Heart right ventricle (tissue), 16 donors: Measurements from ENCODE around the gene MIA2. TPM values are rescaled to one million over a fixed set of nuclear protein-coding genes. Genes with fewer than 3 reads are reported as not detected.
A peak's percentile ranks its signal among the peaks of the same experiment; 100 is the strongest.

Source experiments
- ATAC-seq, 8 donors: fragments of 200-7000 bp; cut with Tn5 transposase; one replicate each; pipeline ENCODE4 v1.9.1; 2020; ENCODE audit warnings: mild to moderate bottlenecking in 8 of 8, moderate library complexity in 8 of 8, moderate number of reproducible peaks in 1 of 8
- DNase-seq, 2 donors: peaks; one replicate each; pipeline ENCODE4 v3.0.0-alpha.2; 2020
- H3K27ac ChIP-seq, 10 donors: fragments of 200-600 bp; sonication (generic) in 2 of 10; one replicate each; pipeline versions ENCODE4 v1.5.0 to v1.8.0; 2020 to 2022; ENCODE audit warnings: mild to moderate bottlenecking in 3 of 10
- H3K27me3 ChIP-seq, 7 donors: fragments of 200-600 bp; one replicate each; pipeline ENCODE4 v1.8.0; 2021 to 2022; ENCODE audit warnings: mild to moderate bottlenecking in 2 of 7
- H3K36me3 ChIP-seq, 9 donors: fragments of 200-600 bp; sonication (generic) in 1 of 9; one replicate each; pipeline versions ENCODE4 v1.5.0 to v1.8.0; 2020 to 2022; ENCODE audit warnings: mild to moderate bottlenecking in 2 of 9
- H3K4me1 ChIP-seq, 9 donors: fragments of 200-600 bp; sonication (generic) in 1 of 9; one replicate each; pipeline versions ENCODE4 v1.5.0 to v1.8.0; 2020 to 2022; ENCODE audit warnings: mild to moderate bottlenecking in 4 of 9
- H3K4me3 ChIP-seq, 10 donors: fragments of 200-600 bp; sonication (generic) in 2 of 10; one replicate each; pipeline versions ENCODE4 v1.5.0 to v1.8.0; 2020 to 2022; ENCODE audit warnings: mild to moderate bottlenecking in 7 of 10, moderate library complexity in 2 of 10
- H3K9me3 ChIP-seq, 11 donors: fragments of 200-600 bp in 10 of 11; sonication (generic) in 2 of 11; one replicate each; pipeline versions ENCODE4 v1.5.0 to v1.8.0; 2013 to 2022; ENCODE audit warnings: mild to moderate bottlenecking in 2 of 11, control low read depth in 1 of 11, moderate library complexity in 1 of 11
- CTCF ChIP-seq, 9 donors: fragments of 200-600 bp; sonication (generic) in 2 of 9; IDR thresholded peaks; one replicate each; pipeline versions ENCODE4 v1.5.0 to v1.8.0; 2021 to 2022; ENCODE audit warnings: antibody characterized with exemption in 9 of 9, mild to moderate bottlenecking in 5 of 9, moderate library complexity in 1 of 9
- WGBS, 2 donors: extraction: QIAGEN DNeasy Blood & Tissue Kit; methylation state at CpG; one replicate each; pipeline ENCODE4 v1.1.7; 2013; ENCODE audit warnings: inconsistent platforms in 1 of 2; 5-methylcytosine and 5-hydroxymethylcytosine counted together
- intact Hi-C, 10 donors: fragments of 100-400 bp; cut with DNase I; formaldehyde crosslinking; loops; one replicate each; pipeline versions ENCODE4 v1.11.1 to v1.14.2; 2022
- polyA plus RNA-seq, 2 donors: library from polyadenylated mRNA; stranded (reverse); fragments of 200-250 nt; gene quantifications; one replicate each; pipeline ENCODE4 v1.2.3, GENCODE V29; 2013
- total RNA-seq, 10 donors: library from RNA; stranded (reverse); fragmentation: NEBNext Ultra II Directional in 3 of 10; extraction: Animal tissue kit (Norgen Biotek cat#: 25700) in 3 of 10; gene quantifications; one replicate each; pipeline versions ENCODE4 v1.2.1 to v1.2.4, GENCODE V29; 2021 to 2023
- donor health status: Arrhythmogenic right ventricular cardiomyopathy.
- donor health status: ischemic (EF 13 %, LVEDD 7.1; RV severe dilation, severe dysfunction).
- donor health status: healthy with polysubstance abuse.
- donor health status: DM: no; HTN: yes; CAD: no.
- donor health status: DM: no; HTN: no; CAD: no.
- donor health status: ischemic (EF 25% LVEDD 6.9; RV normal size, moderate dysfunction).
- donor health status: ischemic (EF 25% LVEDD 5.7; RV mildly dilated, moderate dysfunction).
- donor health status: healthy.
- donor health status: DM: yes; HTN: yes; CAD: no.
- donor health status: Ischemic cardiomyopathy.
- donor health status: ischemic (EF 35%, LVEDD 5.7; RV mildly dilated, moderate dysfunction).
- donor health status: nonischemic (EF 11% LVEDD 7.7; RV severe dilation, severe dysfunction).
- donor health status: DM: yes; HTN: yes; CAD: no.
- donor health status: PGD.
- donor health status: ischemic (EF 29% LVEDD 5.4; RV normal size, mild dysfunction).
- donor health status: nonischemic (EF 23%, LVEDD 6.1; RV moderate dilation, normal function).

MIA2 gene
- total and polyA plus RNA-seq, 12 donors = 8.0 to 34.6 (median 22.3) TPM

GRCh38 chr14:39374851-39375250 is 141.1 kb downstream of the MIA2 start:
- Histone ChIP-seq H3K27me3 (no peaks in the 10 kb centered on the region), H3K36me3 (peaks cover 0 to 13% (median 0%) of the 10 kb centered on the region in 9 donors), H3K9me3 (no peaks in the 10 kb centered on the region), H3K27ac (peak overlapping the region in 2 of 10 donors; percentile 2 to 18), H3K4me1 (peaks cover 0 to 15% (median 11%) of the 10 kb centered on the region in 9 donors), H3K4me3 (no peak overlapping the region)
- intact Hi-C loops = loop anchor here in 2 of 10 donors (5.0 to 10.0 kb wide), 3 partner anchors 200 to 273 kb away; partner anchors contain the start of genes PNN (in 1 of the 2), SEC23A (in 1 of the 2) and TRAPPC6B (in 1 of the 2)
- no peak for TF ChIP-seq CTCF (IDR thresholded peaks at IDR 0.05)
- ATAC-seq (peak in 1 of 8 donors; percentile 35), DNase-seq (no peak)

GRCh38 chr14:39376667-39377403 is 143.1 kb downstream of the MIA2 start:
- no peaks in the 10 kb centered on the region for H3K9me3 ChIP-seq
- DNase-seq = no peak
- H3K4me3 ChIP-seq = no peak overlapping the region
- TF ChIP-seq CTCF (IDR thresholded peaks at IDR 0.05) = no peak
- H3K4me1 ChIP-seq = peaks cover 0 to 15% (median 11%) of the 10 kb centered on the region in 9 donors
- 27 to 40% methylated on average over 4 of the region's 4 CpGs for WGBS, 2 donors
- peak in 5 of 8 donors; percentile 25 to 79 (median 37) for ATAC-seq
- no peaks in the 10 kb centered on the region for H3K27me3 ChIP-seq
- H3K27ac ChIP-seq = peak overlapping the region in 7 of 10 donors; percentile 22 to 69 (median 50)
- H3K36me3 ChIP-seq = no peaks in the 10 kb centered on the region
- intact Hi-C loops = loop anchor here in 2 of 10 donors (5.0 to 10.0 kb wide), 2 partner anchors 202 to 275 kb away; partner anchors contain the start of genes PNN (in 1 of the 2), SEC23A (in 1 of the 2) and TRAPPC6B (in 1 of the 2)

GRCh38 chr14:39381366-39381765 is 147.7 kb downstream of the MIA2 start:
- Histone ChIP-seq H3K36me3 (peaks cover 0 to 3% (median 0%) of the 10 kb centered on the region in 9 donors), H3K9me3 (no peaks in the 10 kb centered on the region), H3K4me3 (no peak overlapping the region), H3K27ac (no peak overlapping the region), H3K4me1 (peaks cover 0 to 24% (median 11%) of the 10 kb centered on the region in 9 donors), H3K27me3 (no peaks in the 10 kb centered on the region)
- DNase-seq (no peak), ATAC-seq (no peak)
- WGBS, 2 donors = 96% methylated on average over 4 of the region's 4 CpGs
- TF ChIP-seq CTCF (IDR thresholded peaks at IDR 0.05) = no peak
- intact Hi-C loops = no loop called here

GRCh38 chr14:39382463-39382862 is 148.7 kb downstream of the MIA2 start:
- H3K27me3 ChIP-seq = no peaks in the 10 kb centered on the region
- H3K4me1 ChIP-seq = peaks cover 0 to 13% (median under 1%) of the 10 kb centered on the region in 9 donors
- no peaks in the 10 kb centered on the region for H3K9me3 ChIP-seq
- no peak overlapping the region for H3K4me3 ChIP-seq
- TF ChIP-seq CTCF (IDR thresholded peaks at IDR 0.05) = no peak
- H3K36me3 ChIP-seq = peaks cover 0 to 8% (median 0%) of the 10 kb centered on the region in 9 donors
- peak in 1 of 8 donors; percentile 55 for ATAC-seq
- H3K27ac ChIP-seq = no peak overlapping the region
- WGBS, 2 donors = 40 to 53% methylated on average over 3 of the region's 3 CpGs
- no peak for DNase-seq
- intact Hi-C loops = no loop called here
